Measurements from ENCODE around the gene RALY.
"Not testable (repeated sequence)": the region's sequence is repeated elsewhere in the genome, so short reads cannot be mapped to it uniquely, and the experiment has no call there.

RALY gene

GRCh38 chr20:34105978-34106675 lies 112.4 kb downstream of the RALY start:
- DNase-seq (ENCODE audit: low read depth, low spot score) = no peak

- DNase-seq (ENCODE audit: low read depth, low spot score) = no peak
Observed at GRCh38 chr20:34108616-34109174, 115.0 kb downstream of the RALY start.

GRCh38 chr20:34109442-34109841 lies 115.7 kb downstream of the RALY start:
- DNase-seq (ENCODE audit: low read depth, low spot score) = no peak

- no peak for DNase-seq (ENCODE audit: low read depth, low spot score)
Observed at GRCh38 chr20:34110025-34110744, 116.5 kb downstream of the RALY start.

- DNase-seq (ENCODE audit: low read depth, low spot score) = no peak
Observed at GRCh38 chr20:34110745-34111641, 117.3 kb downstream of the RALY start.

GRCh38 chr20:34111702-34112599 lies 118.2 kb downstream of the RALY start, which contains the start of gene EIF2S2:
Gene EIF2S2, minus strand, starts transcription at chr20:34112243. Its CDS starts 133 bp downstream, at chr20:34112110.
- peak; percentile 90 for DNase-seq (ENCODE audit: low read depth, low spot score)

GRCh38 chr20:34112600-34113101 lies 118.9 kb downstream of the RALY start:
- no peak for DNase-seq (ENCODE audit: low read depth, low spot score)

- DNase-seq (ENCODE audit: low read depth, low spot score) = no peak
Observed at GRCh38 chr20:34114809-34115208, 121.1 kb downstream of the RALY start.

GRCh38 chr20:34115232-34115631 lies 121.5 kb downstream of the RALY start:
- DNase-seq (ENCODE audit: low read depth, low spot score) = no peak

GRCh38 chr20:34120213-34120612 lies 126.5 kb downstream of the RALY start:
- no peak for DNase-seq (ENCODE audit: low read depth, low spot score)

GRCh38 chr20:34122274-34122980 lies 128.7 kb downstream of the RALY start:
- no peak for DNase-seq (ENCODE audit: low read depth, low spot score)

- DNase-seq (ENCODE audit: low read depth, low spot score) = no peak
Observed at GRCh38 chr20:34123309-34123708, 129.6 kb downstream of the RALY start.

GRCh38 chr20:34124469-34125249 lies 130.9 kb downstream of the RALY start:
- no peak for DNase-seq (ENCODE audit: low read depth, low spot score)

- DNase-seq (ENCODE audit: low read depth, low spot score) = no peak
Observed at GRCh38 chr20:34127792-34128191, 134.1 kb downstream of the RALY start.

GRCh38 chr20:34129518-34130162 lies 135.9 kb downstream of the RALY start:
- DNase-seq (ENCODE audit: low read depth, low spot score) = peak; percentile 30

GRCh38 chr20:34131491-34131890 lies 137.8 kb downstream of the RALY start:
- no peak for DNase-seq (ENCODE audit: low read depth, low spot score)

- DNase-seq (ENCODE audit: low read depth, low spot score) = not testable (repeated sequence)
Observed at GRCh38 chr20:34132491-34132890, 138.8 kb downstream of the RALY start.

GRCh38 chr20:34132943-34133342 lies 139.2 kb downstream of the RALY start:
- not testable (repeated sequence) for DNase-seq (ENCODE audit: low read depth, low spot score)

All from activated CD4-positive, CD25-positive, alpha-beta regulatory T cell treated with anti-CD3 and anti-CD28 coated beads, Interleukin-2, amount 50 U/mL, for 16 hours (primary cell).